ENCODE measurements around the gene RASSF8.

The RASSF8 gene

GRCh38 chr12:25993901-25994651 lies 35.6 kb downstream of the RASSF8 start:
- DNase-seq (ENCODE audit: low spot score), result no peak

- DNase-seq (ENCODE audit: low spot score), result no peak
Measured at GRCh38 chr12:25994901-25995625, 36.6 kb downstream of the RASSF8 start.

GRCh38 chr12:25995906-25996305 lies 37.4 kb downstream of the RASSF8 start:
- DNase-seq (ENCODE audit: low spot score), result no peak

GRCh38 chr12:25996677-25997076 lies 38.2 kb downstream of the RASSF8 start:
- DNase-seq (ENCODE audit: low spot score), result no peak

GRCh38 chr12:25997201-25997963 lies 38.9 kb downstream of the RASSF8 start:
- DNase-seq (ENCODE audit: low spot score), result no peak

- DNase-seq (ENCODE audit: low spot score), result no peak
Measured at GRCh38 chr12:26000898-26001297, 42.4 kb downstream of the RASSF8 start.

GRCh38 chr12:26001530-26001929 lies 43.0 kb downstream of the RASSF8 start:
- DNase-seq (ENCODE audit: low spot score), result no peak

GRCh38 chr12:26003065-26003464 lies 44.6 kb downstream of the RASSF8 start:
- DNase-seq (ENCODE audit: low spot score), result no peak

GRCh38 chr12:26007566-26007965 lies 49.1 kb downstream of the RASSF8 start:
- DNase-seq (ENCODE audit: low spot score), result no peak

- DNase-seq (ENCODE audit: low spot score), result no peak
Measured at GRCh38 chr12:26009593-26009992, 51.1 kb downstream of the RASSF8 start.

- DNase-seq (ENCODE audit: low spot score), result no peak
Measured at GRCh38 chr12:26010293-26010821, 51.9 kb downstream of the RASSF8 start.

GRCh38 chr12:26011099-26011498 lies 52.6 kb downstream of the RASSF8 start:
- no peak for DNase-seq (ENCODE audit: low spot score)

GRCh38 chr12:26014085-26014484 lies 55.6 kb downstream of the RASSF8 start:
- DNase-seq (ENCODE audit: low spot score), result no peak

- no peak for DNase-seq (ENCODE audit: low spot score)
Measured at GRCh38 chr12:26016516-26016915, 58.0 kb downstream of the RASSF8 start.

GRCh38 chr12:26017484-26018211 lies 59.2 kb downstream of the RASSF8 start:
- no peak for DNase-seq (ENCODE audit: low spot score)

- DNase-seq (ENCODE audit: low spot score), result no peak
Measured at GRCh38 chr12:26018926-26019325, 60.4 kb downstream of the RASSF8 start.

GRCh38 chr12:26021534-26021933 lies 63.1 kb downstream of the RASSF8 start:
- no peak for DNase-seq (ENCODE audit: low spot score)

- no peak for DNase-seq (ENCODE audit: low spot score)
Measured at GRCh38 chr12:26022043-26022442, 63.6 kb downstream of the RASSF8 start.

- DNase-seq (ENCODE audit: low spot score), result no peak
Measured at GRCh38 chr12:26026713-26027112, 68.2 kb downstream of the RASSF8 start.

- no peak for DNase-seq (ENCODE audit: low spot score)
Measured at GRCh38 chr12:26027401-26027800, 68.9 kb downstream of the RASSF8 start.

GRCh38 chr12:26028953-26029735 lies 70.7 kb downstream of the RASSF8 start:
- peak; percentile 15 for DNase-seq (ENCODE audit: low spot score)
